GM21717 (cell line): ENCODE measurements around the gene TP53I11.

Experiments
- ATAC-seq: cut with Tn5 transposase; IDR thresholded peaks from one replicate; pipeline ENCODE4 v1.9.1; 2021; ENCODE audit warnings: mild to moderate bottlenecking, moderate library complexity; ENCODE audit not compliant: unreplicated experiment

TP53I11 gene, protein sequence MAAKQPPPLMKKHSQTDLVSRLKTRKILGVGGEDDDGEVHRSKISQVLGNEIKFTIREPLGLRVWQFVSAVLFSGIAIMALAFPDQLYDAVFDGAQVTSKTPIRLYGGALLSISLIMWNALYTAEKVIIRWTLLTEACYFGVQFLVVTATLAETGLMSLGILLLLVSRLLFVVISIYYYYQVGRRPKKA

DNA sequence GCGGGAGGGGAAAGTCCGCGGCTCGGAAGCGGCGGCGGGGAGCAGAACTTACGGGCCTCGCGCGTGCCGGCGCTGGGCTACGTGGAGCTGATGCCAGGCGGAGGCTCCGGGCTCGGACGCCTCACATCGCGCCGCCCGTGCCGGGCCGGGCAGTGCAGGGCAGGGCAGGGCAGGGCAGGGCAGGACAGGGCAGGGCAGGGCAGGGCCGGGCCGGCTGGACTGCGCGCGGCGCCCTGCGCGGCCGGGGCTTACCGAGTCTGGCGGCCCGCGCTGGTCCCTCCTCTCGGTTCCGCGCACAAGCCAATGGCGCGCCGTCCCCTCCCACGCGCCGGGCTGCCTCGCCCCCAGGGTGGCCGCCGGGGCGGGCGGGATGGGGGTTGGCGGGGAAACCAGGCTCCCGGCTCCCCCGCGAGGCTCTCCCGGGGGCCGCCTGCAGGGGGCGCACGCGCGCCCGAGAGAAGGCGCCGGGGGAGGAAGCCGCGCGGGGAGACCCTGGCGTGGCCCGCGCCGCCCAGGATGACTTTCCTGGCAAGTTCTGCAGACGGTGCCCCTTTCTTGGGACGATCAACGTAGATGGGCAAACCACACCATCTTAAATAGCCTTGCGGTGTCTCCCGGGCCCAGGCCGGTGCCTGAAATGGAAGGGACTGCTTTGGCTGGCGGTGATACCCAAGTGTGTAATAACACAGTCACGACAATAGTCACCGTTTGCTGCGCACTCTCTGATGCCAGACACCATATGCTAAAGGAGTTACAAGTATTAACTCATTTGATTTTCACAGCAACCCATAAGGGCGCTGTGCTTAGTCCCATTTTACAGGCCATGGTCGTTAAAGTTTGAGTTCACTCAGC lies at the start of gene TP53I11:
TP53I11 (minus strand) TSS at position 259 of the 852 bp plus-strand sequence. CDS start 12,548 bp downstream, outside the sequence.
- ATAC-seq: no peak

DNA sequence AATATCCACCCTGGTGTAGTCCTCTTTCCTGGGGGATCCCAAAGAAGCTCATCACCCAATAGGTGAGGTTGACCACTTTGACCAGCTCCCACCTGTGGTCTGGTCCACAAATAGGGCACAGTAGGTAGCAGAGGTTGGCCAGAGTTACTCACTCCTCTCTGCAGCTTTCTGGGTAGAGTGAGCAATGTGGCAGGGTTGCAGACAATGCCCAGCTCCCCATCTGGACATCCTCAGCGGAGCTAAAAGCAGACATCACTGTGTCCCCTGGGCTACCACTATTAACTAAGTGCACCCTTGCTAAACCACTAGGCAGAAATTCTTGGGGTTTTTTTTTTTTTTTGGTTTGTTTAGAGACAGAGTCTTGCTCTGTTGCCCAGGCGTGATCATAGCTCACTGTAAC lies 48.4 kb upstream of the TP53I11 start:
- no peak for ATAC-seq

DNA sequence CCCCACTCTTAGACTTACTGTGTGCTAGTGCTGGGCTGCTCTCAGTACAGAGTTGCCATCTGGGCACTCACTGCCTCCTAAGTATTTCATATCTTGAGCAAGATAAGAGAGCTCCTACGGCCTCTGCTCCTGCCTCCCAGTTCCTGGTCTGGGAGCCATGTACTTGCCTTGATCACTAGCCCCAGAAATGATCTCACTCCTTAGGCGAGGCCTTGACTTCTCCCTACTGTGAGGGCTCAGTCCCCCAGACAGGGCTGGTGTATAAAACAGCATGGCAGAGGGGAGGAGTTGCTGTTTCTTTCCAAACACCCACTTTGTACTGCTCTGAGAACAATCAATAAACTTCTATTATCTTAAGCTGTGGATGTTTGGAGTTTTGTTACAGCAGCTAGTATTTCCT lies 47.4 kb upstream of the TP53I11 start:
- ATAC-seq: no peak

GRCh38 chr11:44997566-44997965 lies 46.9 kb upstream of the TP53I11 start:
- ATAC-seq: no peak

GRCh38 chr11:44994753-44995152 lies 44.1 kb upstream of the TP53I11 start:
- ATAC-seq: no peak

DNA sequence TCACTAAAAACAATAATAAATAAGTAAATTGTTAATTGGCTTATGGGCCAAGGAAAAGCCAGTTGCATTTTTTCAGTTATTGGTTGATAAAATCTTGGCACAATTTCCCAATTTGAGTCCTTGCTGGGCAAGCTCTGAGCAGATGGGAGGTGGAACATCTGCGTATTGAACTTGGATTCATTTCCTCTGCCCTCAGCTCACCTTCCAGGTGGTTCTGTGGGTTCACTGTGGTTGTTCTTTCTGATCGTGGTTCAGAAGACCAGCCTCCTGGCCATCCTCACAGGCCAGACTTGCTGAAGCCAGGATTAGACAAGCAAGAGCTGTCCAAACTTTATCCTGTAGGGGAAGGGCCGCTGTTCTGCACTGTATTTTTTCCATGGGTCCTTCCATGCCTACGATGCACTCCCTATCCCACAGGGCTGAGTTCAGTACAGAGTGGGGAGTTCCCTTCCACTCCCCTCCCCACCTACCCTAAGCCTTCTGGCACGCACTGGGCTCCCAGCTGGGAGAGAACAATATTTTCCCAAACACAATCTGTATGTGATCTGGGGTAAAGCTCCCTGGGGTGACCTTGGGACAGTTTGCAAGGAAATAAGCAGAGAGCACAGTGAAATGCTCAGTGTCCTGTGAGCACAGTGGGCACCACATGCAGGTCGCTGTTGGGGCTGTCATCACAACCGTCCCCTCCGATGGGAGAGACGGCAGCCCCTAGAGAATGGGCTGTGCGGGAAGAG lies 43.5 kb upstream of the TP53I11 start:
- no peak for ATAC-seq

- ATAC-seq: no peak
Observed at GRCh38 chr11:44992774-44993173, 42.1 kb upstream of the TP53I11 start.

GRCh38 chr11:44992181-44992582 lies 41.5 kb upstream of the TP53I11 start:
- no peak for ATAC-seq

DNA sequence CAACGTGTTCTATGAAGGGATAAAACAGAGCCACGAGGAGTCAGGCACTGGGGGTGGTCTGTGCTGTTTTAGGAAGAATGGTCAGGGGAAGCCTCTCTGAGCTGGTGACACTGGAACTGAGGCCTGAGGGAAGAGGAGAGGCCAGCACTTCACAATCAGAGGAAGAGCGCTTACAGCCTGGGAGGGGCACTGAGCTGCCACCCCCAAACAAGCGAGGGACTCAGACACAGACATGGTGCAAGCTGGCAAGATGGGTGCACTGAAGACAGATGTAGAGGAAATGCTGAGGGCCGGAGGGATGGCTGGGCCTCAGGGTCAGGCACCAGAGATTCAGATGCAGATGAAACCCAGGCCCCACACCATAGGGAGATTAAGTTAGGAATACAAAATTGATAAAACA lies 40.0 kb upstream of the TP53I11 start:
- no peak for ATAC-seq

- no peak for ATAC-seq
Observed at GRCh38 chr11:44989831-44990566, 39.3 kb upstream of the TP53I11 start.

DNA sequence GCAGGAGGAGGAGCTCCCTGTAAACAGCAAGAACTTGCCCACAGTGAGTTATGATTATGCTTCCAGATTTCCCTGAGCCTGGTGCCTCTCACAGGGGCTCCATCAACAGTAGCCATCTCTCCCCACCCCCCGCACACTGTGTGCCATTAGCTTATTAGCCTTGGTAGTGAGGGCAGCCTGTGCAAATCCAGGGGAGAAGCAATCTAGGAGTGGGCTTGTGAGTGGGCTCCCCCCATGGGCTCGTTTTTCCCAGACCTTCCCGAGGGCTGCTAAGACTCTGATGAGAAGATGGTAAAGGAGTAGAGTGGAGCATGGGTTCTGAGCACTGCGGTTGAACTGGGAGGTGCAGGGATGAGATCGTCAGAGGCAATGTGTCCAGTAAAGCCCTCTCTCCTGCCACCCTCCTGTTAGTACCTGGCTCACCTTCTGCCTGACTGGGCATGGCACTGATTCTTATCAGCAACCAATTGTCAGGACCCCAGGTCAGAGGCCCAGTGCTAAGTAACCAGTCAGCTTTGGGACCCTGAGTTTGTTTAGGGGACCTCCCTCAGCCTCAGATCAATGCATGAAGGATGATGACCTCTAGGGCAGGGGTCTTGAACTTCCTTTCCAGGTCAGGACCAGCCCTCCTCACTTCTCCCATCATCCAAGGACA lies 38.4 kb upstream of the TP53I11 start:
- no peak for ATAC-seq

GRCh38 chr11:44988111-44988510 lies 37.4 kb upstream of the TP53I11 start:
- ATAC-seq: no peak

- no peak for ATAC-seq
Observed at GRCh38 chr11:44987506-44987905, 36.8 kb upstream of the TP53I11 start.

GRCh38 chr11:44986315-44986714 lies 35.6 kb upstream of the TP53I11 start:
- ATAC-seq: no peak

- ATAC-seq: no peak
Observed at GRCh38 chr11:44985721-44986120, 35.0 kb upstream of the TP53I11 start.

DNA sequence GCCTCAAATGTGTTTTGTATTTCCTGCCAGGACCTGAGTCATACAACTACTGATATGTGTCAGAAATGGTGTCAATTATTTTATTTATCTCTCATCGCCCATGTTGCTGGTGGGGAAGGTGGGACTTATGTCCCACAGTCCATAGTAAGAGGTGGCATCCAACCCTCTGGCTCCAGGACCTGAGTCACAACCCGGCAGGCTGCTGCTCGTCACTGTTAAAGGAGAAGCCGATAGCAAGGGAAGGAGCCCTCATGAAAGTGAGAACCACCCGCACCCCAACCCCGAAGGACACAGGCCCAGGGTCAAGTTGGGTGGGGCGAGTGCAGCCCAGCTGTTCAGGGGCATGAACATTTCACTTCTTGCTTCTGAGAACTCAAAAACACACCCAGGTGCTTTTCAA lies 33.1 kb upstream of the TP53I11 start:
- ATAC-seq: no peak

DNA sequence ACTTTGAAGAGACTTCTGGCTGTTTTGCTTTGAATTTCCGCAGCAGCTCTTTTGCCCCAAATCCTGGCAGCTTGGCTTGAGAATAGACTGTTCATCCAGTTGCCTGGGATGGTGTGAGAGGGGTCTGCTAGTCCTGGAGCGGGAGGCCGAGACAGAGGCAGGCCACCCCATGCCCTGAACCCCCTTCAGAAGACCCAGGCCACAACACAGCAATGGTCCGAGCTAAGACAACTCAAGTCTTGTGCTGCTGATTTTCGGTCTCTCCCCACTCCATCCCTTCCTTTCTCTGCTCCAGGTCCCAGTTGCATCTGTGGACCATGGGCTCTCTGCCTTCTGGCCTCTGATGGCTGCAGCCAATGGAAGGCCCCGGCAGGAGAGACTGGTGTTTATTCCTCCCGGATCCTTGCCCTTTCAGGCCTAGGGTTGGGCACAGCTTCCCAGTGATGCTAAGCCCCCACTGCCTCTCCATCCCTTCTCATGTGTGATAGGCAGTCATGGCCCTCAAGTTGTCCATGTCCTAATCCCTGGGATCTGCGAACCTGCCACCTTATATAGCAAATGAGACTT lies 31.9 kb upstream of the TP53I11 start:
- no peak for ATAC-seq

DNA sequence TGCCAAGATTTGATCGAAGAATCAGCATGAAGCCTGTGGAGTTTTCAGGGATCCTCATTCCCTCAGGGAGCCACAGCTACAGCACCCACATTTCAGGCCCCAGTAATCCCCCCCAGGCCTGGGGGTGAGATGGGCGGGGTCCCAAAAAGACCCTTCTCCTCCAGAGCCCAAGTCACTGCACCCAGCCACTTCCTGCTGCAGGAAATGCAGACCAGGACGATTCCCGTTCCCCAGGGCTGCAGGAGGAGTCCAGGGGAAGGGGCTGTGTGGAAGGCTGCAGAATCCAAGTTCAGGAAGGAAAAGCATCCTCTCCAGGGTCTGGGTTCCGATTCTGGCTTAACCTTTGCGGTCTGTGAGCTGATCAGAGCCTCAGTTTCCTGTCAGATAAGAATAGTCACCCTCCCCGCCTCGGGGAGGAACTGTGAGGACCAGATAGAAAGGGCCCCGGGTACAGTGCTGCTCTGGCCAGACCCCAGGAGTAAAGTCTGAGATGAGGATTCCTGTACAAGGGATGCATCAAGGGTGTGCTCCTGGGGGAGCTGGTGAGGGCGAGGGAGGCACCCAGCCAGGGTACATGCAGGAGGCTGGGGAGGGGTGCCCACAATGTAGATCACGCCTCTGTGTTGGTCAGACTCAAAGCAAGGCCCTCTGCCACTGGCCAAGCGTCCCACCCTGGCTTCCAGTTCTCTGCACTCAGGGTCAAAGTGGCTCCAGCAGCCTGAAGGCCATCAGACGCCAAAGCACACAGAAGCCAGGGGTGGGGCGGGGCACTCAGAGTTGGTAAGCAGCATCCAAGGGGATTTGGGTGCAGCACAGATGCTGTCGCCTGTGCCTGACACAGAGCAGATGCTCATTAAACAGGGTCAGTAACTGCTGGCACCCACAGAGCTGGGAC lies 30.1 kb upstream of the TP53I11 start:
- no peak for ATAC-seq
